T1000 (cell line): ENCODE measurements around the gene ATP7B.

Experiments
- DNase-seq: peaks from one replicate; lab custom pipeline; 2025; ENCODE audit warnings: mixed read lengths; lab: John Stamatoyannopoulos, UW

The ATP7B gene

DNA sequence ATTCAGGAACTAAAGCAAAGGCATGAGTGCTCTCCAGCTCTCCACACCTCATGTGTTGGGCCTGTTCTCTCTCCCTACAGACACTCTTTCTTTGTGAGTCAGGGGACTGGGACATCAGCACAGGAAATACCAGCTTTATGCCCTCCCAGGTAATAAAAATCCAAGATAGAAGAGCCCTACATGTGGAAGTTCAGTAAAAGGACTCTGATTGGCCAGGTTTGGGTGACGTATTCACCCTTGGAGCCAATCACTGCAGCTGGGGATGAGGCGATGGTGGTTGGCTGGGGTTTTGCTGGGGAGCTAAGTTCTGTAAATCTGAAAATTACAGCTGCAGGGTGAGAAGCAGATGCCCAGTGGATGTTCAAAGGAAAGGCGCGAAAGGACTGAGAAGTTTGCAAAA, 117.0 kb downstream of the ATP7B start:
- no peak for DNase-seq

DNA sequence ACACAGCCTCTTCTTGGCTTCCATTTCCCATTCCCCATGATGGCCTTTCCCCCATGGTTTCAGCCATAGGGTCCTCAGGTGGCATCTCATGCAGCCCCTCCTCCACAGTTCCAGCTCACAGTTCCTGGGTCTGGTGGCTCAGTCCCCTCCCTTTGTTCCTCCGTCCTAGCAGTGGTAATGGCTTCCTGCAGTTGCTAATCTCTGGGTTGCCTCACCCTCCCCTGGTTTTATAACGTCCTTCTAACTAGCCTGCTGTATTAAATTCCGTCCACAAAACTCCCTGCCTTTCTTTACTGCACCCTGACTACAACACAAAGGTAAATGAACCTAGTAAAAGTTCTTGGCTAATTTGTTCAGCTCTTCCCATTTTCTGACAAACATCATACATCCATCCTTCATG, 118.6 kb downstream of the ATP7B start:
- DNase-seq, result no peak

DNA sequence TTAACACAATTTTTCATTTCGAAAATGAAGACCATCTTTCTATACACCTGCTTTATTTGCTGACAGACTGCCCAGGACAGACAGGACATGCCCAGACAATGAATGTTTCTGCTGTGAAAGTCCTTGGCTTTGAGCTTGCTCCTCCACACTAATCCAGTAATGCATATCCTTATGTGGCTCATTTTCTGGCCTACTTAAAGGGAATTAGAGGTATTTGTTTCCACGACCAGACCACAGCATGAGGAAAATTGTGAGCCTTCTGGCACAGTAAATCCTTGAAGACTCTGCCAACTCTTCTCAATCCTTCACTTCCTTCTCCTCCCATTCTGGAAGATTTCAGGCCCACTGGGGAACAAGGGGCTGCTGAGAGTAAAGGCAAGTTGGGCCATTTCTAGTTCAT, 123.8 kb downstream of the ATP7B start:
- DNase-seq, result no peak

DNA sequence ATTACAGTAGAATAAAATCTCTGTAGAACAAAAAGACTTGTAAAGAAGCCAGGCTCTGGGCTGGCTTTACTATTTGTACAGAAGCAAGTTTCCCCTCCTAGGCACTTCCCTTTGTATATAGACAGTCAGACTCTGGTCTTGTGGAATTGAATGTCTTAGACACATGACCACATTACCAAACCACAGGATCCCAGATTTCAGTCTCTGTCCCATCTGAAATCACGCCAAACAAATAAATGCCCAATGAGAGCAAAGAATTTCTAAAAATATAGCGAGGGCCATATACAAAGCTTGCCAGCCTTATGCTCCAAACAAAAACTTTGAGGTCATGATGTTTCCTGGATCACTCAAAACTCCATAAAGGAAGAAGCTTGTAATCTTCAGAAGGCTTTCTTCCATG, 125.6 kb downstream of the ATP7B start:
- no peak for DNase-seq

DNA sequence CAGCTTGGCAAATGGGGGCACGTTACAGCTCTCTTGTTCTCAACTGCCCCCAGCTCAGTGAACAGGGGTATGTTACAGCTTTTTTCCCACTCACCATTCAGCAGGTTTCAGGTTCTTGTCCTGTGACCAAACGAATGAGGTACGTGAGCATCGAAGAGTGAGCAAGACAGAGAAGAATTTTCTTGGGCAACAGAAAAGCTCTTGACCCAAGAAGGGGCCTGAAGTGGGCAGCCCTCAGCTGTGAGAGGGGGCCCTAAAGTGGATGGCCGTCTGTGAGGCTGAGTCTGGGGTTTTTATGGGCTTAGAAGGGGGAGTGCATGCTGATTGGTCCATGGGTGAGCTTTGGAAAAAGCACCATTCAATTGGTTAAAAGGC, 128.0 kb downstream of the ATP7B start:
- no peak for DNase-seq
